CD4-positive, alpha-beta T cell (primary cell): Measurements from ENCODE around the gene NOS1AP. TPM values are rescaled to one million over a fixed set of nuclear protein-coding genes. Genes with fewer than 3 reads are reported as not detected.

Experiments used
- ATAC-seq: fragments of 200-7000 bp; cut with Tn5 transposase; one replicate; pipeline ENCODE4 v1.10.0; 2022; ENCODE audit warnings: mild to moderate bottlenecking; ENCODE audit not compliant: poor library complexity
- CTCF ChIA-PET: fragments of 350-600 bp; sonication (Branson Sonifier 250); formaldehyde crosslinking; loops from one replicate; lab custom pipeline; 2021; ENCODE audit warnings: antibody characterized with exemption, inconsistent platforms; lab: Charles Lee
- POLR2A ChIA-PET: fragments of 350-600 bp; sonication (Branson Sonifier 250); formaldehyde crosslinking; loops from one replicate; lab custom pipeline; 2021; ENCODE audit warnings: antibody characterized with exemption, inconsistent platforms; lab: Charles Lee
- DNase-seq, 14 experiments: peaks; one replicate each; pipeline ENCODE4 v3.0.0-alpha.2; 2013 to 2020; ENCODE audit warnings: mixed read lengths in 2 of 14
- H3K27ac ChIP-seq, 2 donors: one replicate each; pipeline versions ENCODE4 v1.5.1 to v1.7.0; 2013; ENCODE audit warnings: low read length in 2 of 2, low read depth in 1 of 2, mild to moderate bottlenecking in 1 of 2
- H3K27me3 ChIP-seq, 2 experiments: 1 replicate in 1 of 2; 2 replicates in 1 of 2; pipeline versions ENCODE4 v1.6.1 to v1.7.0; 2013; ENCODE audit warnings: low read length in 2 of 2, control low read depth in 1 of 2, mild to moderate bottlenecking in 1 of 2, moderate library complexity in 1 of 2; ENCODE audit not compliant: insufficient read depth in 2 of 2, control insufficient read depth in 1 of 2
- H3K36me3 ChIP-seq: one replicate; pipeline ENCODE4 v1.6.1; 2013; ENCODE audit warnings: low read length, control low read depth; ENCODE audit not compliant: insufficient read depth
- H3K4me1 ChIP-seq: one replicate; pipeline ENCODE4 v1.6.1; 2013; ENCODE audit warnings: low read length, control low read depth; ENCODE audit not compliant: insufficient read depth
- H3K4me3 ChIP-seq: one replicate; pipeline ENCODE4 v1.5.1; 2013; ENCODE audit warnings: mild to moderate bottlenecking, low read length, moderate library complexity
- H3K9me3 ChIP-seq, 2 experiments: 1 replicate in 1 of 2; 2 replicates in 1 of 2; pipeline versions ENCODE4 v1.6.1 to v1.7.0; 2013; ENCODE audit warnings: low read length in 2 of 2, mild to moderate bottlenecking in 2 of 2, control low read depth in 1 of 2, moderate library complexity in 1 of 2; ENCODE audit not compliant: control insufficient read depth in 1 of 2, insufficient read depth in 1 of 2
- H3K27ac Mint-ChIP-seq: one replicate; pipeline ENCODE4 v1.8.0; 2020; ENCODE audit warnings: mixed read lengths
- H3K27me3 Mint-ChIP-seq: one replicate; pipeline ENCODE4 v1.8.0; 2021; ENCODE audit warnings: mixed read lengths
- H3K36me3 Mint-ChIP-seq: one replicate; pipeline ENCODE4 v1.8.0; 2021; ENCODE audit warnings: low read depth, mixed read lengths
- H3K4me1 Mint-ChIP-seq: one replicate; pipeline ENCODE4 v1.8.0; 2021; ENCODE audit warnings: low read depth, mixed read lengths
- H3K4me3 Mint-ChIP-seq: one replicate; pipeline ENCODE4 v1.8.0; 2020; ENCODE audit warnings: mild to moderate bottlenecking, mixed read lengths
- H3K9me3 Mint-ChIP-seq: one replicate; pipeline ENCODE4 v1.8.0; 2020; ENCODE audit warnings: mixed read lengths
- intact Hi-C, 2 experiments: fragments of 100-400 bp; cut with DNase I in 1 of 2; cut with micrococcal nuclease in 1 of 2; formaldehyde crosslinking; loops; one replicate each; pipeline versions ENCODE4 v1.15.1 to v1.9.0; 2023 to 2025; cut with DNase I, micrococcal nuclease
- total RNA-seq, 174 experiments: library from RNA in 2 of 174; stranded (reverse) in 2 of 174; gene quantifications; one replicate each; pipeline ENCODE4 v1.2.3 and lab custom pipeline; 2021 to 2026
- TF ChIP-seq, protein P1 (sequence below): fragments of 200-600 bp; IDR thresholded peaks from one replicate; pipeline ENCODE4 v1.8.0; 2022; ENCODE audit warnings: antibody characterized with exemption, mild to moderate bottlenecking

NOS1AP gene
- total RNA-seq, 2 experiments from 2014 or later, result not detected

- Histone ChIP-seq H3K27me3 (no peaks in the 10 kb centered on the region), H3K4me1 (no peaks in the 10 kb centered on the region), H3K36me3 (no peaks in the 10 kb centered on the region), H3K27ac (no peak overlapping the region), H3K9me3 (no peaks in the 10 kb centered on the region), H3K4me3 (no peak overlapping the region)
- no peaks in the 10 kb centered on the region for H3K36me3 Mint-ChIP-seq
- ATAC-seq, result no peak
- no peaks in the 10 kb centered on the region for H3K9me3 Mint-ChIP-seq
- no peaks in the 10 kb centered on the region for H3K4me1 Mint-ChIP-seq
- DNase-seq, result no peak
- no peak overlapping the region for H3K27ac Mint-ChIP-seq
- TF ChIP-seq, protein P1, sequence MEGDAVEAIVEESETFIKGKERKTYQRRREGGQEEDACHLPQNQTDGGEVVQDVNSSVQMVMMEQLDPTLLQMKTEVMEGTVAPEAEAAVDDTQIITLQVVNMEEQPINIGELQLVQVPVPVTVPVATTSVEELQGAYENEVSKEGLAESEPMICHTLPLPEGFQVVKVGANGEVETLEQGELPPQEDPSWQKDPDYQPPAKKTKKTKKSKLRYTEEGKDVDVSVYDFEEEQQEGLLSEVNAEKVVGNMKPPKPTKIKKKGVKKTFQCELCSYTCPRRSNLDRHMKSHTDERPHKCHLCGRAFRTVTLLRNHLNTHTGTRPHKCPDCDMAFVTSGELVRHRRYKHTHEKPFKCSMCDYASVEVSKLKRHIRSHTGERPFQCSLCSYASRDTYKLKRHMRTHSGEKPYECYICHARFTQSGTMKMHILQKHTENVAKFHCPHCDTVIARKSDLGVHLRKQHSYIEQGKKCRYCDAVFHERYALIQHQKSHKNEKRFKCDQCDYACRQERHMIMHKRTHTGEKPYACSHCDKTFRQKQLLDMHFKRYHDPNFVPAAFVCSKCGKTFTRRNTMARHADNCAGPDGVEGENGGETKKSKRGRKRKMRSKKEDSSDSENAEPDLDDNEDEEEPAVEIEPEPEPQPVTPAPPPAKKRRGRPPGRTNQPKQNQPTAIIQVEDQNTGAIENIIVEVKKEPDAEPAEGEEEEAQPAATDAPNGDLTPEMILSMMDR, result no peak
- no peaks in the 10 kb centered on the region for H3K27me3 Mint-ChIP-seq
- POLR2A ChIA-PET, result no interaction called here
- CTCF ChIA-PET, result no interaction called here
- intact Hi-C loops, result no loop called here
- no peak overlapping the region for H3K4me3 Mint-ChIP-seq
These were observed 304.9 kb downstream of the NOS1AP start for GRCh38 chr1:162374406-162374805.

DNA sequence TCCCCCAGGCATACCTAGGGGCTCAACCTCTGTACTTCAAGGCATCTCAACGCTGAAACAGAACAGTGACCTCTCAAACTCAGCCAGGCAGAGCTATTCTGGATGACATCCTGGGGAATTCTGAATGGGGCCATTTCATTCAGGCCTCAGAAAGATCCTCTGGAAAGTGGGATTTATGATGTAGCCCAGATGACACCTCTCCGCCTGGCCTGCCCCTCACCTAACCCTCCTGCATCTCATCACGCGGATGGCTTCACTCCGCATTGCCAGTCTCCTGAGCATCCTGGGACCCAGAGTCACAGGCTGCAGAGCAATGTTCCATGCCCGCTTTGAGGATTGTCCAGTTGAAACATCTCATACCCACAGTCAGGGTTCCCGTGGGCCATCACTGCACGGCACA lies 306.0 kb downstream of the NOS1AP start:
- intact Hi-C loops, result no loop called here
- H3K4me3 ChIP-seq, result no peak overlapping the region
- no peak overlapping the region for H3K27ac Mint-ChIP-seq
- TF ChIP-seq, protein P1, result no peak
- ATAC-seq (no peak), DNase-seq (no peak)
- no peak overlapping the region for H3K27ac ChIP-seq
- H3K27me3 Mint-ChIP-seq, result no peaks in the 10 kb centered on the region
- H3K27me3 ChIP-seq, result no peaks in the 10 kb centered on the region
- H3K9me3 ChIP-seq, result no peaks in the 10 kb centered on the region
- H3K36me3 Mint-ChIP-seq, result no peaks in the 10 kb centered on the region
- no peaks in the 10 kb centered on the region for H3K36me3 ChIP-seq
- ChIA-PET CTCF (no interaction called here), POLR2A (no interaction called here)
- no peaks in the 10 kb centered on the region for H3K9me3 Mint-ChIP-seq
- H3K4me1 ChIP-seq, result no peaks in the 10 kb centered on the region
- H3K4me3 Mint-ChIP-seq, result no peak overlapping the region
- H3K4me1 Mint-ChIP-seq, result no peaks in the 10 kb centered on the region

GRCh38 chr1:162376691-162377090 lies 307.2 kb downstream of the NOS1AP start, which contains the start of gene SPATA46:
Gene SPATA46, minus strand, starts transcription at chr1:162376854. Its CDS starts 64 bp downstream, at chr1:162376790.
- H3K27ac ChIP-seq, result no peak within 1 kb of the TSS
- CTCF ChIA-PET, result no interaction called here
- intact Hi-C loops, result no loop called here
- H3K4me3 ChIP-seq, result no peak within 1 kb of the TSS
- no peaks in the 10 kb centered on the region for H3K36me3 ChIP-seq
- TF ChIP-seq, protein P1, result no peak
- H3K4me1 ChIP-seq, result no peaks in the 10 kb centered on the region
- Mint-ChIP-seq H3K27ac (no peak within 1 kb of the TSS), H3K9me3 (no peaks in the 10 kb centered on the region), H3K27me3 (no peaks in the 10 kb centered on the region), H3K36me3 (no peaks in the 10 kb centered on the region), H3K4me1 (no peaks in the 10 kb centered on the region), H3K4me3 (no peak within 1 kb of the TSS)
- no peaks in the 10 kb centered on the region for H3K9me3 ChIP-seq
- no peaks in the 10 kb centered on the region for H3K27me3 ChIP-seq
- ATAC-seq (no peak), DNase-seq (no peak)
- POLR2A ChIA-PET, result no interaction called here
